Fibroblast of peridontal ligament (primary cell): ENCODE measurements around the gene MELTF.

Source experiments
- DNase-seq: peaks from one replicate; pipeline ENCODE4 v3.0.0-alpha.2; 2010; ENCODE audit errors: extremely low read depth

MELTF gene

GRCh38 chr3:196968233-196969133, 61.1 kb downstream of the MELTF start, which contains the start of gene PIGZ:
TSS of gene PIGZ (minus strand) at chr3:196968833. CDS start at chr3:196952031, 16,802 bp downstream.
- no peak for DNase-seq

- no peak for DNase-seq
Measured at GRCh38 chr3:196967412-196968232, 62.0 kb downstream of the MELTF start.

- no peak for DNase-seq
Measured at GRCh38 chr3:196966526-196967401, 62.9 kb downstream of the MELTF start.

GRCh38 chr3:196965804-196966173, 63.8 kb downstream of the MELTF start:
- no peak for DNase-seq

GRCh38 chr3:196965112-196965803, 64.4 kb downstream of the MELTF start:
- no peak for DNase-seq

GRCh38 chr3:196963631-196963953, 66.0 kb downstream of the MELTF start:
- DNase-seq: no peak

GRCh38 chr3:196962930-196963630, 66.5 kb downstream of the MELTF start:
- no peak for DNase-seq

GRCh38 chr3:196962108-196962929, 67.3 kb downstream of the MELTF start:
- DNase-seq: no peak

GRCh38 chr3:196954832-196955231, 74.8 kb downstream of the MELTF start:
- no peak for DNase-seq
